Gastrocnemius medialis (tissue), 4 donors: ENCODE data around the gene STPG3. TPM values are rescaled to one million over a fixed set of nuclear protein-coding genes. Genes with fewer than 3 reads are reported as not detected.

Experiments
- ATAC-seq, 2 donors: fragments of 150-250 bp; one replicate each; pipeline ENCODE4 v1.9.1; 2016
- DNase-seq, 2 donors: peaks; one replicate each; pipeline ENCODE4 v3.0.0-alpha.2; 2019
- H3K27ac ChIP-seq, 4 donors: fragments of 200-600 bp; sonication (generic); 1 replicate in 1 of 4; 2 replicates in 3 of 4; pipeline ENCODE4 v1.5.1; 2016 to 2018; ENCODE audit warnings: mild to moderate bottlenecking in 2 of 4, moderate library complexity in 1 of 4
- H3K27me3 ChIP-seq, 3 donors: fragments of 200-600 bp; sonication (generic) in 2 of 3; 1 replicate in 1 of 3; 2 replicates in 2 of 3; pipeline versions ENCODE4 v1.5.1 to v1.6.0; 2016 to 2019; ENCODE audit warnings: mild to moderate bottlenecking in 1 of 3, moderate library complexity in 1 of 3
- H3K36me3 ChIP-seq, 2 donors: fragments of 200-600 bp; sonication (generic) in 1 of 2; one replicate each; pipeline ENCODE4 v1.5.1; 2017 to 2018
- H3K4me1 ChIP-seq, 2 donors: fragments of 200-600 bp; sonication (generic) in 1 of 2; one replicate each; pipeline ENCODE4 v1.5.1; 2016 to 2017; ENCODE audit warnings: mild to moderate bottlenecking in 2 of 2
- H3K4me3 ChIP-seq, 4 donors: fragments of 200-600 bp; sonication (generic) in 3 of 4; 1 replicate in 1 of 4; 2 replicates in 3 of 4; pipeline ENCODE4 v1.5.1; 2016 to 2019; ENCODE audit warnings: mild to moderate bottlenecking in 2 of 4
- H3K9me3 ChIP-seq, 3 donors: fragments of 200-600 bp; sonication (generic) in 2 of 3; 1 replicate in 1 of 3; 2 replicates in 2 of 3; pipeline ENCODE4 v1.5.1; 2016 to 2019
- POLR2A ChIP-seq, 2 donors: fragments of 450-650 bp; IDR thresholded peaks; one replicate each; pipeline ENCODE4 v1.6.1; 2017; ENCODE audit warnings: antibody characterized with exemption in 2 of 2, mild to moderate bottlenecking in 2 of 2, moderate library complexity in 2 of 2
- in situ Hi-C, 4 donors: fragments of 200-750 bp; cut with MboI; loops; one replicate each; pipeline versions ENCODE4 v1.15.0 to v1.8.0; 2017; ENCODE audit warnings: low sequenced_read_pairs in 4 of 4
- intact Hi-C: fragments of 100-400 bp; cut with DNase I; formaldehyde crosslinking; loops from one replicate; pipeline ENCODE4 v1.15.1; 2023; ENCODE audit warnings: low total_unique reads
- total RNA-seq, 4 donors: library from RNA; depleted of rRNA; stranded (reverse); fragments of >200 nt; gene quantifications; one replicate each; pipeline versions ENCODE4 v1.1.0 to v1.2.3, GENCODE V29; 2016
- TF ChIP-seq, protein P1 (sequence below), 5 experiments: fragments of 450-650 bp in 3 of 5; fragments of 200-600 bp in 2 of 5; sonication (generic) in 2 of 5; IDR thresholded peaks in 4 of 5; conservative IDR thresholded peaks in 1 of 5; 1 replicate in 4 of 5; 2 replicates in 1 of 5; pipeline ENCODE4 v1.5.1; 2016 to 2019; ENCODE audit warnings: antibody characterized with exemption in 5 of 5, mild to moderate bottlenecking in 3 of 5, moderate library complexity in 3 of 5

STPG3 gene
- total RNA-seq, 4 donors from 2014 or later, result not detected

DNA sequence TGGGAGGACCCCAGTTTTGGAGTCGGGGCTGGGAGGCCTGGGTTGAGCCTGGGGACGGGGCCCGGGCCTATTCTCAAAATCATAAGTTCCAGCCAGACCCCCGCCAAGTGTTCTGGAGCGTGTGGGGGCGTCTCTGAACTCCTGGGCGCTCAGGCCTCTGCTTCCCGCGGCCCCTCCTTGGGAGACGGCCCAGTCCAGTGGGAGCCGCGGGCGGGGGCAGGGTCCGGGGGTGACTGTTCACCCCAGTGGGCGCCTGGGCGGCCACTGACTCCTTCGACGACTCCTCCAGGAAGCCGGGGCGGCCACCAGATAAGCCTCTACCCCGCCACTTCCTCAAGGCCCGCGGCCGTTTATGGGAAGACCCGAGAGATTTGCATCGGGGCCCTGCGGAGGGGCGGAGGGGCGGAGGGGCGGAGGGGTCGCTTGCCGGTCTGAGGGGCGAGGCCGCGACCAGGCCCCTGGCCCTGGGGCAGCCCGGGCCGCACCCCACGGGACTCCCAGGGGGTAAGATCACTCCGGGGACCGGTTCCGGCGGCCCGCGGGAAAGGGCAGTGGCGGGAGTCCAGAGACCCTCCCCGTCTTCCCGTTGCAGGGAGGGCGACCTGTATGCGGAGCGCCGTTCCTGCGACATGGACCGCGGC is 27.1 kb downstream of the STPG3 start:
- no peak for TF ChIP-seq POLR2A (IDR thresholded peaks at IDR 0.05)
- TF ChIP-seq, protein P1, sequence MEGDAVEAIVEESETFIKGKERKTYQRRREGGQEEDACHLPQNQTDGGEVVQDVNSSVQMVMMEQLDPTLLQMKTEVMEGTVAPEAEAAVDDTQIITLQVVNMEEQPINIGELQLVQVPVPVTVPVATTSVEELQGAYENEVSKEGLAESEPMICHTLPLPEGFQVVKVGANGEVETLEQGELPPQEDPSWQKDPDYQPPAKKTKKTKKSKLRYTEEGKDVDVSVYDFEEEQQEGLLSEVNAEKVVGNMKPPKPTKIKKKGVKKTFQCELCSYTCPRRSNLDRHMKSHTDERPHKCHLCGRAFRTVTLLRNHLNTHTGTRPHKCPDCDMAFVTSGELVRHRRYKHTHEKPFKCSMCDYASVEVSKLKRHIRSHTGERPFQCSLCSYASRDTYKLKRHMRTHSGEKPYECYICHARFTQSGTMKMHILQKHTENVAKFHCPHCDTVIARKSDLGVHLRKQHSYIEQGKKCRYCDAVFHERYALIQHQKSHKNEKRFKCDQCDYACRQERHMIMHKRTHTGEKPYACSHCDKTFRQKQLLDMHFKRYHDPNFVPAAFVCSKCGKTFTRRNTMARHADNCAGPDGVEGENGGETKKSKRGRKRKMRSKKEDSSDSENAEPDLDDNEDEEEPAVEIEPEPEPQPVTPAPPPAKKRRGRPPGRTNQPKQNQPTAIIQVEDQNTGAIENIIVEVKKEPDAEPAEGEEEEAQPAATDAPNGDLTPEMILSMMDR (IDR thresholded peaks at IDR 0.05 in 4 of 5, conservative IDR thresholded peaks at IDR 0.05 in 1 of 5), result no peak
- Histone ChIP-seq H3K4me1 (peaks cover 17 to 21% of the 10 kb centered on the region in 2 donors), H3K27me3 (peaks cover 13 to 46% (median 20%) of the 10 kb centered on the region in 3 donors), H3K4me3 (peak overlapping the region; percentile 36 to 51 (median 49)), H3K27ac (peak overlapping the region; percentile 68 to 83 (median 80)), H3K9me3 (no peaks in the 10 kb centered on the region), H3K36me3 (peaks cover 0 to 3% of the 10 kb centered on the region in 2 donors)
- intact Hi-C loops, result no loop called here
- DNase-seq (no peak), ATAC-seq (no peak)
- in situ Hi-C loops, result loop anchor here in 3 of 4 donors (25.0 kb wide), 1 partner anchor 134 kb away; the partner anchor contains the start of genes EXD3 (in 3 of the 3) and NOXA1 (in 3 of the 3)

DNA sequence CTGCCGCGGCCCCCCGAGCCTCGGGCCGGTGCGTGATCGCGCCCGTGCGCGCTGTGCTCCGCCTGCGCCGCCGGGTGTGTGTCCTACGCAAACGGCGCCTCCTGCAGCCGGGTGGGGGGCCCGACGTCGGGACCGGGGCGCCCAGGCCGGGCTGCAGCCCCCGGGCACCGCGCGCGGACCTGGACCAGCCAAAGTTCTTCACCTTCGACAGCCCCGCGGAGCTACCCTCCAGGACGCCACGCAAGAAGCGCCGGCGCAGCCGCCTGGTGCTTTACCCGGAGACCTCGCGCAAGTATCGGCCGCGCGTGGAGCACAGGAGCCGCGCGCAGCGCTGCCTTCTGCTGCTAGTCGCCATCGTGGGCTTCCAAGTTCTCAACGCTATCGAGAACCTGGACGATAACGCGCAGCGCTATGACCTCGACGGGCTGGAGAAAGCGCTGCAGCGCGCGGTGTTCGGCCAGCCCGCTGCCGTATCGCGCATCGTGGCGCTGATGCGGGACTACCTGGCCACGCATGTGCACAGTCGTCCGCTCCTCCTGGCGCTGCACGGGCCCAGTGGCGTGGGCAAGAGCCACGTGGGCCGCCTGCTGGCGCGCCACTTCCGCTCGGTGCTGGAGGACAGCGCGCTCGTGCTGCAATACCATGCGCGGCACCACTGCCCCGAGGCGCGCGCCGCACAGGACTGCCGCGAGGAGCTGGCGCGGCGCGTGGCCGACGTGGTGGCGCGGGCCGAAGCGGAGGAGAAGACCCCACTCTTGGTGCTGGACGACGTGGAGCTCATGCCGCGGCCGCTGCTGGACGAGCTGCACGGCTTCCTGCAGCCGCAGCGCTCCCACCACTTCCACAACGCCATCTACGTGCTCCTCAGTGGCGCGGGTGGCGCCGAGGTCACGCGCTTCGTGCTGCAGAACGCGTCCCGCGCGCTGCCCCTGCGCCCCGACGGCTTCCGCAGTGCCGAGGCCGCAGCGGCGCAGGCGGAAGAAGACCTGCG is 27.9 kb downstream of the STPG3 start:
- Histone ChIP-seq H3K9me3 (no peaks in the 10 kb centered on the region), H3K36me3 (no peaks in the 10 kb centered on the region), H3K4me3 (peak overlapping the region in 2 of 4 donors; percentile 36 to 51), H3K4me1 (peaks cover 17 to 21% of the 10 kb centered on the region in 2 donors), H3K27me3 (peaks cover 20 to 54% (median 21%) of the 10 kb centered on the region in 3 donors), H3K27ac (peak overlapping the region in 3 of 4 donors; percentile 78 to 83 (median 81))
- intact Hi-C loops, result no loop called here
- DNase-seq (no peak), ATAC-seq (no peak)
- TF ChIP-seq, protein P1 (IDR thresholded peaks at IDR 0.05 in 4 of 5, conservative IDR thresholded peaks at IDR 0.05 in 1 of 5), result no peak
- TF ChIP-seq POLR2A (IDR thresholded peaks at IDR 0.05), result no peak
- in situ Hi-C loops, result loop anchor here in 3 of 4 donors (25.0 kb wide), 1 partner anchor 133 kb away; the partner anchor contains the start of genes EXD3 (in 3 of the 3) and NOXA1 (in 3 of the 3)

DNA sequence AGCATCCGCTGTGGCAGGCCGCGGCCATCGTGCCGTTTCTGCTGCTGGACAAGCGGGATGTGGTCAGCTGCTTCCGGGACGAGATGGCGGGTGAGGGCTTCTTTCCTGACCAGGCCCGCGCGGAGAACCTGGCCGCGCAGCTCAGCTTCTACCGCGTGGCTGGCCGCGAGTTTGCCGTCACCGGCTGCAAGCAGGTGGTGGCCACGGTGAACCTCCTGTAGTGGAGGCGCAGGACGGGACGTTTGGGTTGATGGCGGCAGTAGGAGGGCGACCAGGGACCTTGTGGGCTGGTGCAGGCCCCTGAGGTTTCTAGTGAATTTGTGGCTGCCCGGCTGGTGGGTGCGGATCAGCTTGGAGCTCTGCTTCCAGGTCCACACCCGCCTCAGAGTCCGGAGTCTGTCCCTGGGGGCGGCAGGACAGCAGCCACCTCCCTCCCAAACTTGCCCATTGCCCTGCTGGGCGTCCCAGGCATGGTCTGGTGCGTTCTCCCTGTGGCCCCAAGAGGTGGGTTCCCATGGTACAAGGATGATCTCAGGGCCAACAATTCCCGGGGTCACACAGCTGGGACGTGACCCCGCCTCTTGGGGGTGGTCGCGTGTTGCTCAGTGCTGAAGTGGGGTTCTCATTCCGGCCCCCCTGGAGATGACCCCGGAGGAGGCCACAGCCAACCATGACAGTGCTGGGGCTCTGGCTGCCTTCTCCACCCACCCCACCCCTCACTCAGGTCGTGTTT is 28.8 kb downstream of the STPG3 start:
- intact Hi-C loops, result no loop called here

More for the DNA sequence above, 28.8 kb downstream of the STPG3 start:
- peaks cover 17 to 21% of the 10 kb centered on the region in 2 donors for H3K4me1 ChIP-seq
- no peaks in the 10 kb centered on the region for H3K36me3 ChIP-seq
- in situ Hi-C loops, result loop anchor here in 3 of 4 donors (25.0 kb wide), 1 partner anchor 132 kb away; the partner anchor contains the start of genes EXD3 (in 3 of the 3) and NOXA1 (in 3 of the 3)
- H3K9me3 ChIP-seq, result no peaks in the 10 kb centered on the region
- H3K4me3 ChIP-seq, result no peak overlapping the region
- DNase-seq, result no peak
- peaks cover 20 to 54% (median 25%) of the 10 kb centered on the region in 3 donors for H3K27me3 ChIP-seq
- ATAC-seq, result no peak
- H3K27ac ChIP-seq, result no peak overlapping the region
- no peak for TF ChIP-seq POLR2A (IDR thresholded peaks at IDR 0.05)
- TF ChIP-seq, protein P1 (IDR thresholded peaks at IDR 0.05 in 4 of 5, conservative IDR thresholded peaks at IDR 0.05 in 1 of 5), result no peak
